Upper lobe of right lung (tissue), 1 donor: ENCODE results near the gene JMJD8. TPM values are rescaled to one million over a fixed set of nuclear protein-coding genes. Genes with fewer than 3 reads are reported as not detected.
A peak's percentile ranks its signal among the peaks of the same experiment; 100 is the strongest.

Source experiments
- ATAC-seq: fragments of 200-7000 bp; cut with Tn5 transposase; one replicate; pipeline ENCODE4 v1.9.1; 2020; ENCODE audit warnings: mild to moderate bottlenecking, moderate library complexity
- DNase-seq: peaks from one replicate; pipeline ENCODE4 v3.0.0-alpha.2; 2020
- H3K27ac ChIP-seq: fragments of 200-600 bp; one replicate; pipeline ENCODE4 v1.8.0; 2022
- H3K27me3 ChIP-seq: fragments of 200-600 bp; one replicate; pipeline ENCODE4 v1.8.0; 2022; ENCODE audit warnings: mild to moderate bottlenecking
- H3K36me3 ChIP-seq: fragments of 200-600 bp; one replicate; pipeline ENCODE4 v1.8.0; 2022
- H3K4me1 ChIP-seq: fragments of 200-600 bp; one replicate; pipeline ENCODE4 v1.8.0; 2022
- H3K4me3 ChIP-seq: fragments of 200-600 bp; one replicate; pipeline ENCODE4 v1.8.0; 2022; ENCODE audit warnings: mild to moderate bottlenecking
- H3K9me3 ChIP-seq: fragments of 200-600 bp; one replicate; pipeline ENCODE4 v1.8.0; 2022
- CTCF ChIP-seq: fragments of 200-600 bp; IDR thresholded peaks from one replicate; pipeline ENCODE4 v1.8.0; 2022; ENCODE audit warnings: antibody characterized with exemption
- intact Hi-C: fragments of 100-400 bp; cut with DNase I; formaldehyde crosslinking; loops from one replicate; pipeline ENCODE4 v1.11.0; 2022
- total RNA-seq: library from RNA; stranded (reverse); fragmentation: NEBNext Ultra II Directional; extraction: Animal tissue kit (Norgen Biotek cat#: 25700); gene quantifications from one replicate; pipeline ENCODE4 v1.2.1, GENCODE V29; 2021
- donor health status: DM: no; HTN: yes; CAD: no; lungs with severe emphysema.

The JMJD8 gene
- total RNA-seq, 1 donor from 2014 or later = 51.3 TPM

DNA sequence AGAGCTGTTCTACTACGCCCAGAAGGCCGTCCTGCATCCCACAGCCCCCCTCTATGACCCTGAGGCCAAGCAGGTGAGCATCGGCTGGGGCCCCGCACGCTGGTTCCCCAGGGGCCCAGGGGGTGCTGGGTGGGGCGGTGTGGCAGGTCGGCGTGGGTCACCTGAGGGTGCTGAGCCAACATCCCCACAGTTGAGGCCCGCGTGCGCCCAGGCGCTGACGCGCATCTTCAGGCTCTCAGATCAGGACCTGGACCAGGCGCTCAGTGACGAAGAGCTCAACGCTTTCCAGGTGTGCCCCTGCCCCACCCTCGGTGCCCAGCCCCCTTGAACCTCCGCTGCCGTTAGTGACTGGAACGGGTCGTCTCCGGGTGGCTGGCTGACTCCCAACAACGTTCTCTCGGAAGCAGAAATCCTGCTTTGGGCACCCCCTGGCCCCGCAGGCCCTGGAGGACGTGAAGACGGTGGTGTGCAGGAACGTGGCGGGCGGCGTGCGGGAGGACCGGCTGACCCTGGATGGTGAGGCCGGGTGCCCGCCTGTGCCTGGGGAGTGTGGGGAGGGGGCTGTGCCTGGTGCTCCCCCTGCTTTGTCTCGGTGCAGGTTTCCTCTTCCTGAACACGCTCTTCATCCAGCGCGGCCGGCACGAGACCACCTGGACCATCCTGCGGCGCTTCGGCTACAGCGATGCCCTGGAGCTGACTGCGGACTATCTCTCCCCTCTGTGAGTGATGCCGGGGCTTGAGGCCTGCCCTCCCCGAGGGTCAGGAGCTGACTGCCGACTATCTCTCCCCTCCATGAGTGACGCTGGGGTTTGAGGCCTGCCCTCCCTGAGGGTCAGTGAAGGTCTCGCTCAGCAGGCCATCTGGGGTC, 13.4 kb downstream of the JMJD8 start:
- no peak for ATAC-seq
- H3K4me1 ChIP-seq = peaks cover 22% of the 10 kb centered on the region
- no peak for TF ChIP-seq CTCF
- H3K9me3 ChIP-seq = no peaks in the 10 kb centered on the region
- intact Hi-C loops = no loop called here
- no peak for DNase-seq
- H3K36me3 ChIP-seq = peaks cover 40% of the 10 kb centered on the region
- H3K4me3 ChIP-seq = no peak overlapping the region
- no peaks in the 10 kb centered on the region for H3K27me3 ChIP-seq
- H3K27ac ChIP-seq = no peak overlapping the region

GRCh38 chr16:669666-670065, 14.5 kb downstream of the JMJD8 start:
- ATAC-seq (no peak), DNase-seq (no peak)
- H3K9me3 ChIP-seq = no peaks in the 10 kb centered on the region
- no peak overlapping the region for H3K4me3 ChIP-seq
- peaks cover 40% of the 10 kb centered on the region for H3K36me3 ChIP-seq
- intact Hi-C loops = no loop called here
- peaks cover 15% of the 10 kb centered on the region for H3K4me1 ChIP-seq
- H3K27me3 ChIP-seq = no peaks in the 10 kb centered on the region
- no peak for TF ChIP-seq CTCF
- H3K27ac ChIP-seq = no peak overlapping the region

- no peak for TF ChIP-seq CTCF
- Histone ChIP-seq H3K27ac (peak overlapping the region; percentile 87), H3K4me3 (peak overlapping the region; percentile 97), H3K36me3 (peaks cover 40% of the 10 kb centered on the region), H3K27me3 (no peaks in the 10 kb centered on the region), H3K9me3 (no peaks in the 10 kb centered on the region), H3K4me1 (peaks cover 12% of the 10 kb centered on the region)
- no peak for DNase-seq
- no peak for ATAC-seq
- intact Hi-C loops = no loop called here
Measured at GRCh38 chr16:668519-669171, 15.5 kb downstream of the JMJD8 start.

DNA sequence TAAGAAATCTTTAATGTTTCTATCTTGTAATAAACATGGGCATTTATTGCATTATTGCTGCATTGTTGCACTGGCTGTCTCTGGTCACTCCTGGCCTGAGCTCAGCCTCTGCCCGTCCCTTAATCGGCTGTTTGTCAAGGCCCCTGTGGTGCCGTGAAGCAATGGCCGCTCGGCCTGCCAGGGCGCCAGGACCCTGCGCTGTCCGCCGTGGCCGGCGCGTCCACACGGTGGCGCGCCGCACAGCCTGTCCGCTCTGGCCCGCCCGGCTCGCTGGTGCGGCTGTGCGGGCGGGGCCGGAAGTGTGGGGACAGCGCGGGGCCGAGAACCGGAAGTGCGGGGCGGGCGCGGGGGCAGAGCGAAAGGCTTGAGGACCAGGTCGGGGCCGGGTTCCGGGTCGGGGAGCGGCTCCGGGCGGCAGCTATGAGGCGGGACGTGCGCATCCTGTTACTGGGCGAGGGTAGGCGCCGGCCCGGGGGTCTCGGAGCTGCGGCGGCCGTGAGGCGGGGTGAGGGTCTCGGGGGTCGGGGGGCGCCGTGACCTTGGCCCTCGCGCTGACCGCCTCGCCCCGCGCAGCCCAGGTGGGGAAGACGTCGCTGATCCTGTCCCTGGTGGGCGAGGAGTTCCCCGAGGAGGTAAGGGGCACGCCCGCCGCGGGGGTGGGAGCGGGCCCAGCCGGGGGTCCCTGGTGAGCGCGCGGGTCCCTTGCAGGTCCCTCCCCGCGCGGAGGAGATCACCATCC, 16.2 kb downstream of the JMJD8 start, which contains the start of gene RHOT2:
Gene RHOT2, plus strand, starts transcription at position 353 of the 739 bp plus-strand sequence. Its CDS starts 68 bp downstream, at position 421.
- Histone ChIP-seq H3K4me3 (peak within 1 kb of the TSS; percentile 97), H3K27me3 (no peaks in the 10 kb centered on the region), H3K27ac (peak within 1 kb of the TSS; percentile 87), H3K36me3 (peaks cover 33% of the 10 kb centered on the region), H3K4me1 (peaks cover 12% of the 10 kb centered on the region), H3K9me3 (no peaks in the 10 kb centered on the region)
- intact Hi-C loops = no loop called here
- peak; percentile 84 for TF ChIP-seq CTCF
- ATAC-seq = peak; percentile 96
- DNase-seq = peak; percentile 97

GRCh38 chr16:667113-667779, 16.9 kb downstream of the JMJD8 start:
- Histone ChIP-seq H3K27me3 (no peaks in the 10 kb centered on the region), H3K4me3 (peak overlapping the region; percentile 97), H3K9me3 (no peaks in the 10 kb centered on the region), H3K27ac (peak overlapping the region; percentile 87), H3K36me3 (peaks cover 26% of the 10 kb centered on the region), H3K4me1 (peaks cover 12% of the 10 kb centered on the region)
- DNase-seq (no peak), ATAC-seq (no peak)
- no peak for TF ChIP-seq CTCF
- intact Hi-C loops = no loop called here
